ENCODE results near the gene ARHGAP10.
A peak's percentile ranks its signal among the peaks of the same experiment; 100 is the strongest.
"Not testable (repeated sequence)": the region's sequence is repeated elsewhere in the genome, so short reads cannot be mapped to it uniquely, and the experiment has no call there.

ARHGAP10 gene

GRCh38 chr4:147865926-147866325, 134.0 kb downstream of the ARHGAP10 start:
- DNase-seq (ENCODE audit: insufficient read length, low spot score) (no peak), FAIRE-seq (no peak)
- TF ChIP-seq POLR2A (IDR thresholded peaks at IDR 0.05; ENCODE audit: low read depth, low read length) = no peak
- TF ChIP-seq SPI1 (IDR thresholded peaks at IDR 0.05; ENCODE audit: low read depth, low read length) = no peak
- TF ChIP-seq TAF1 (IDR thresholded peaks at IDR 0.05; ENCODE audit: low read depth, low read length) = no peak
- no peak for TF ChIP-seq PAX5 (IDR thresholded peaks at IDR 0.05; ENCODE audit: insufficient read depth, low read length, severe bottlenecking)
- TF ChIP-seq POLR2AphosphoS5 (IDR thresholded peaks at IDR 0.05; ENCODE audit: low read depth, low read length) = no peak
- no peak for TF ChIP-seq POU2F2 (IDR thresholded peaks at IDR 0.05; ENCODE audit: low read depth, low read length)

GRCh38 chr4:147866532-147867271, 134.8 kb downstream of the ARHGAP10 start:
- FAIRE-seq (peak; percentile 76), DNase-seq (ENCODE audit: insufficient read length, low spot score) (peak; percentile 52)
- no peak for TF ChIP-seq PAX5 (IDR thresholded peaks at IDR 0.05; ENCODE audit: insufficient read depth, low read length, severe bottlenecking)

GRCh38 chr4:147874109-147874508, 142.2 kb downstream of the ARHGAP10 start:
- DNase-seq (ENCODE audit: insufficient read length, low spot score) = no peak
- no peak for TF ChIP-seq POU2F2 (IDR thresholded peaks at IDR 0.05; ENCODE audit: low read depth, low read length)
- TF ChIP-seq POLR2AphosphoS5 (IDR thresholded peaks at IDR 0.05; ENCODE audit: low read depth, low read length) = no peak
- TF ChIP-seq SPI1 (IDR thresholded peaks at IDR 0.05; ENCODE audit: low read depth, low read length) = no peak
- TF ChIP-seq PAX5 (IDR thresholded peaks at IDR 0.05; ENCODE audit: insufficient read depth, low read length, severe bottlenecking) = no peak
- TF ChIP-seq POLR2A (IDR thresholded peaks at IDR 0.05; ENCODE audit: low read depth, low read length) = no peak
- TF ChIP-seq TAF1 (IDR thresholded peaks at IDR 0.05; ENCODE audit: low read depth, low read length) = no peak
- no peak for FAIRE-seq

- FAIRE-seq (no peak), DNase-seq (ENCODE audit: insufficient read length, low spot score) (no peak)
- no peak for TF ChIP-seq POLR2A (IDR thresholded peaks at IDR 0.05; ENCODE audit: low read depth, low read length)
- TF ChIP-seq POU2F2 (IDR thresholded peaks at IDR 0.05; ENCODE audit: low read depth, low read length) = no peak
- TF ChIP-seq TAF1 (IDR thresholded peaks at IDR 0.05; ENCODE audit: low read depth, low read length) = no peak
- TF ChIP-seq SPI1 (IDR thresholded peaks at IDR 0.05; ENCODE audit: low read depth, low read length) = no peak
- no peak for TF ChIP-seq PAX5 (IDR thresholded peaks at IDR 0.05; ENCODE audit: insufficient read depth, low read length, severe bottlenecking)
- no peak for TF ChIP-seq POLR2AphosphoS5 (IDR thresholded peaks at IDR 0.05; ENCODE audit: low read depth, low read length)
These were observed 145.5 kb downstream of the ARHGAP10 start for GRCh38 chr4:147877308-147877771.

GRCh38 chr4:147879676-147880075, 147.8 kb downstream of the ARHGAP10 start:
- no peak for FAIRE-seq
- TF ChIP-seq PAX5 (IDR thresholded peaks at IDR 0.05; ENCODE audit: insufficient read depth, low read length, severe bottlenecking) = no peak
- no peak for TF ChIP-seq TAF1 (IDR thresholded peaks at IDR 0.05; ENCODE audit: low read depth, low read length)
- TF ChIP-seq POU2F2 (IDR thresholded peaks at IDR 0.05; ENCODE audit: low read depth, low read length) = no peak
- TF ChIP-seq POLR2AphosphoS5 (IDR thresholded peaks at IDR 0.05; ENCODE audit: low read depth, low read length) = no peak
- DNase-seq (ENCODE audit: insufficient read length, low spot score) = no peak

GRCh38 chr4:147880511-147880910, 148.6 kb downstream of the ARHGAP10 start:
- DNase-seq (ENCODE audit: insufficient read length, low spot score) (no peak), FAIRE-seq (no peak)
- TF ChIP-seq SPI1 (IDR thresholded peaks at IDR 0.05; ENCODE audit: low read depth, low read length) = no peak
- TF ChIP-seq POLR2AphosphoS5 (IDR thresholded peaks at IDR 0.05; ENCODE audit: low read depth, low read length) = no peak
- no peak for TF ChIP-seq POU2F2 (IDR thresholded peaks at IDR 0.05; ENCODE audit: low read depth, low read length)
- TF ChIP-seq POLR2A (IDR thresholded peaks at IDR 0.05; ENCODE audit: low read depth, low read length) = no peak

GRCh38 chr4:147884536-147884935, 152.6 kb downstream of the ARHGAP10 start:
- no peak for DNase-seq (ENCODE audit: insufficient read length, low spot score)
- no peak for FAIRE-seq
- no peak for TF ChIP-seq POLR2A (IDR thresholded peaks at IDR 0.05; ENCODE audit: low read depth, low read length)
- TF ChIP-seq TAF1 (IDR thresholded peaks at IDR 0.05; ENCODE audit: low read depth, low read length) = no peak
- TF ChIP-seq PAX5 (IDR thresholded peaks at IDR 0.05; ENCODE audit: insufficient read depth, low read length, severe bottlenecking) = no peak
- TF ChIP-seq SPI1 (IDR thresholded peaks at IDR 0.05; ENCODE audit: low read depth, low read length) = no peak
- no peak for TF ChIP-seq POU2F2 (IDR thresholded peaks at IDR 0.05; ENCODE audit: low read depth, low read length)
- no peak for TF ChIP-seq POLR2AphosphoS5 (IDR thresholded peaks at IDR 0.05; ENCODE audit: low read depth, low read length)

- DNase-seq (ENCODE audit: insufficient read length, low spot score); FAIRE-seq: not testable (repeated sequence)
These were observed 153.3 kb downstream of the ARHGAP10 start for GRCh38 chr4:147885216-147885615.

GRCh38 chr4:147891476-147892115, 159.7 kb downstream of the ARHGAP10 start:
- FAIRE-seq (peak; percentile 20), DNase-seq (ENCODE audit: insufficient read length, low spot score) (no peak)
- TF ChIP-seq POLR2A (IDR thresholded peaks at IDR 0.05; ENCODE audit: low read depth, low read length) (no peak), SPI1 (IDR thresholded peaks at IDR 0.05; ENCODE audit: low read depth, low read length) (no peak), POU2F2 (IDR thresholded peaks at IDR 0.05; ENCODE audit: low read depth, low read length) (no peak), POLR2AphosphoS5 (IDR thresholded peaks at IDR 0.05; ENCODE audit: low read depth, low read length) (no peak), PAX5 (IDR thresholded peaks at IDR 0.05; ENCODE audit: insufficient read depth, low read length, severe bottlenecking) (no peak), TAF1 (IDR thresholded peaks at IDR 0.05; ENCODE audit: low read depth, low read length) (no peak)

GRCh38 chr4:147899512-147899911, 167.6 kb downstream of the ARHGAP10 start:
- FAIRE-seq (no peak), DNase-seq (ENCODE audit: insufficient read length, low spot score) (no peak)
- TF ChIP-seq TAF1 (IDR thresholded peaks at IDR 0.05; ENCODE audit: low read depth, low read length) (no peak), PAX5 (IDR thresholded peaks at IDR 0.05; ENCODE audit: insufficient read depth, low read length, severe bottlenecking) (no peak), POU2F2 (IDR thresholded peaks at IDR 0.05; ENCODE audit: low read depth, low read length) (no peak), SPI1 (IDR thresholded peaks at IDR 0.05; ENCODE audit: low read depth, low read length) (no peak), POLR2A (IDR thresholded peaks at IDR 0.05; ENCODE audit: low read depth, low read length) (no peak), POLR2AphosphoS5 (IDR thresholded peaks at IDR 0.05; ENCODE audit: low read depth, low read length) (no peak)
